Liver (tissue), 9 donors: ENCODE measurements around the gene RBM33. TPM values are rescaled to one million over a fixed set of nuclear protein-coding genes. Genes with fewer than 3 reads are reported as not detected.

Experiments used
- DNase-seq: peaks from one replicate; pipeline ENCODE4 v3.0.0-alpha.2; 2017; ENCODE audit warnings: low spot score
- H3K27ac ChIP-seq, 2 donors: one replicate each; pipeline ENCODE4 v1.7.0; 2013; ENCODE audit warnings: inconsistent platforms in 2 of 2, low read length in 2 of 2, control low read depth in 1 of 2, low read depth in 1 of 2, mild to moderate bottlenecking in 1 of 2
- H3K27me3 ChIP-seq, 4 donors: one replicate each; pipeline versions ENCODE4 v1.6.1 to v1.7.0; 2013; ENCODE audit warnings: low read length in 3 of 4, inconsistent platforms in 1 of 4, mild to moderate bottlenecking in 1 of 4, moderate library complexity in 1 of 4; ENCODE audit not compliant: control insufficient read depth in 4 of 4, insufficient read depth in 4 of 4
- H3K36me3 ChIP-seq, 4 donors: one replicate each; pipeline versions ENCODE4 v1.6.1 to v1.7.0; 2013; ENCODE audit warnings: low read length in 3 of 4, mild to moderate bottlenecking in 3 of 4, low read depth in 1 of 4, moderate library complexity in 1 of 4; ENCODE audit not compliant: control insufficient read depth in 4 of 4, insufficient read depth in 3 of 4
- H3K4me1 ChIP-seq, 4 donors: one replicate each; pipeline versions ENCODE4 v1.6.1 to v1.7.0; 2013; ENCODE audit warnings: low read length in 3 of 4, mild to moderate bottlenecking in 3 of 4, moderate library complexity in 1 of 4; ENCODE audit not compliant: control insufficient read depth in 4 of 4, insufficient read depth in 4 of 4
- H3K4me3 ChIP-seq, 3 donors: one replicate each; pipeline versions ENCODE4 v1.6.1 to v1.7.0; 2013; ENCODE audit warnings: low read length in 3 of 3, control low read depth in 1 of 3, low read depth in 1 of 3, mild to moderate bottlenecking in 1 of 3
- H3K9ac ChIP-seq, 2 donors: one replicate each; pipeline ENCODE4 v1.7.0; 2013; ENCODE audit warnings: low read length in 2 of 2, mild to moderate bottlenecking in 2 of 2, moderate library complexity in 2 of 2, control low read depth in 1 of 2, low read depth in 1 of 2
- H3K9me3 ChIP-seq, 4 donors: one replicate each; pipeline versions ENCODE4 v1.6.1 to v1.7.0; 2013; ENCODE audit warnings: low read length in 3 of 4; ENCODE audit not compliant: control insufficient read depth in 4 of 4
- EGR1 ChIP-seq, 2 donors: IDR thresholded peaks; 2 replicates each; pipeline ENCODE4 v1.6.1; 2016 to 2018; ENCODE audit warnings: antibody characterized with exemption in 2 of 2, low read depth in 2 of 2
- FOXA1 ChIP-seq: IDR thresholded peaks from 2 replicates; pipeline ENCODE4 v1.6.1; 2016; ENCODE audit warnings: antibody characterized with exemption
- FOXA2 ChIP-seq: IDR thresholded peaks from 2 replicates; pipeline ENCODE4 v1.6.1; 2016; ENCODE audit warnings: antibody characterized with exemption
- GABPA ChIP-seq, 2 donors: IDR thresholded peaks in 1 of 2; conservative IDR thresholded peaks in 1 of 2; 2 replicates each; pipeline ENCODE4 v1.6.1; 2016; ENCODE audit warnings: antibody characterized with exemption in 2 of 2, mild to moderate bottlenecking in 1 of 2, moderate library complexity in 1 of 2
- HNF4G ChIP-seq: IDR thresholded peaks from 2 replicates; pipeline ENCODE4 v1.6.1; 2016; ENCODE audit warnings: antibody characterized with exemption
- JUND ChIP-seq, 2 donors: IDR thresholded peaks; 2 replicates each; pipeline ENCODE4 v1.6.1; 2016; ENCODE audit warnings: antibody characterized with exemption in 2 of 2
- MAX ChIP-seq: IDR thresholded peaks from 2 replicates; pipeline ENCODE4 v1.6.1; 2016; ENCODE audit warnings: antibody characterized with exemption
- NR2F2 ChIP-seq: IDR thresholded peaks from 2 replicates; pipeline ENCODE4 v1.6.1; 2016; ENCODE audit warnings: antibody characterized with exemption
- RAD21 ChIP-seq, 2 donors: IDR thresholded peaks; 2 replicates each; pipeline ENCODE4 v1.6.1; 2016; ENCODE audit warnings: antibody characterized with exemption in 2 of 2, mild to moderate bottlenecking in 2 of 2
- REST ChIP-seq: IDR thresholded peaks from 2 replicates; pipeline ENCODE4 v1.6.1; 2016; ENCODE audit warnings: antibody characterized with exemption, mild to moderate bottlenecking
- RXRA ChIP-seq, 2 donors: IDR thresholded peaks; 2 replicates each; pipeline ENCODE4 v1.6.1; 2017 to 2018; ENCODE audit warnings: antibody characterized with exemption in 2 of 2, mild to moderate bottlenecking in 1 of 2
- SP1 ChIP-seq: IDR thresholded peaks from 2 replicates; pipeline ENCODE4 v1.6.1; 2018; ENCODE audit warnings: antibody characterized with exemption, mild to moderate bottlenecking
- TAF1 ChIP-seq: conservative IDR thresholded peaks from 2 replicates; pipeline ENCODE4 v1.6.1; 2016; ENCODE audit warnings: antibody characterized with exemption, mild to moderate bottlenecking
- WGBS: extraction: QIAGEN DNeasy Blood & Tissue Kit; methylation state at CpG from one replicate; pipeline ENCODE4 v1.1.7; 2013; 5-methylcytosine and 5-hydroxymethylcytosine counted together
- polyA plus RNA-seq, 2 donors: library from polyadenylated mRNA; stranded (reverse) in 1 of 2; unstranded in 1 of 2; fragments of 200-250 nt in 1 of 2; fragments of >200 nt in 1 of 2; fragmentation: Nextera tagmentation in 1 of 2; extraction: Ambion mirVana in 1 of 2; gene quantifications; one replicate each; pipeline versions ENCODE4 v1.2.1 to v1.2.3, GENCODE V29; 2013 to 2015
- total RNA-seq, 2 donors: library from RNA; depleted of rRNA; stranded (reverse); fragments of >200 nt; gene quantifications; one replicate each; pipeline ENCODE4 v1.2.3, GENCODE V29; 2014
- TF ChIP-seq, protein P1 (sequence below): fragments of 150-350 bp; IDR thresholded peaks from 2 replicates; pipeline ENCODE4 v1.5.1; 2017; ENCODE audit warnings: improper control_type of control experiment, low read depth, low read length; ENCODE audit not compliant: missing input control
- donor health status: healthy.
- donor health status: healthy.
- donor health status: healthy.
- donor health status: healthy.
- donor health status: healthy.

RBM33 gene
- total and polyA plus RNA-seq, 4 donors = 7.8 to 48.9 (median 28.2) TPM

GRCh38 chr7:155814316-155815276, 170.1 kb downstream of the RBM33 start:
- H3K9ac ChIP-seq = no peak overlapping the region
- WGBS = 56% methylated on average over 22 of the region's 22 CpGs
- H3K27ac ChIP-seq = no peak overlapping the region
- H3K9me3 ChIP-seq = no peaks in the 10 kb centered on the region
- H3K4me1 ChIP-seq = peaks cover 9 to 45% (median 36%) of the 10 kb centered on the region in 4 donors
- no peak for DNase-seq
- peaks cover 0 to 3% (median 0%) of the 10 kb centered on the region in 4 donors for H3K27me3 ChIP-seq
- H3K36me3 ChIP-seq = no peaks in the 10 kb centered on the region
- no peak for TF ChIP-seq NR2F2
- no peak for TF ChIP-seq SP1
- TF ChIP-seq FOXA1 = no peak
- TF ChIP-seq HNF4G = no peak
- TF ChIP-seq FOXA2 = no peak
- TF ChIP-seq EGR1 (IDR thresholded peaks at IDR 0.05; ENCODE audit: low read depth in 2 of 2) = no peak
- TF ChIP-seq RXRA (IDR thresholded peaks at IDR 0.05) = no peak
- no peak for TF ChIP-seq RAD21 (IDR thresholded peaks at IDR 0.05)
- no peak for TF ChIP-seq MAX
- TF ChIP-seq TAF1 = no peak
- TF ChIP-seq GABPA (IDR thresholded peaks at IDR 0.05 in 1 of 2, conservative IDR thresholded peaks at IDR 0.05 in 1 of 2) = no peak
- TF ChIP-seq JUND (IDR thresholded peaks at IDR 0.05) = no peak
- TF ChIP-seq REST = no peak
- H3K4me3 ChIP-seq = no peak overlapping the region

DNA sequence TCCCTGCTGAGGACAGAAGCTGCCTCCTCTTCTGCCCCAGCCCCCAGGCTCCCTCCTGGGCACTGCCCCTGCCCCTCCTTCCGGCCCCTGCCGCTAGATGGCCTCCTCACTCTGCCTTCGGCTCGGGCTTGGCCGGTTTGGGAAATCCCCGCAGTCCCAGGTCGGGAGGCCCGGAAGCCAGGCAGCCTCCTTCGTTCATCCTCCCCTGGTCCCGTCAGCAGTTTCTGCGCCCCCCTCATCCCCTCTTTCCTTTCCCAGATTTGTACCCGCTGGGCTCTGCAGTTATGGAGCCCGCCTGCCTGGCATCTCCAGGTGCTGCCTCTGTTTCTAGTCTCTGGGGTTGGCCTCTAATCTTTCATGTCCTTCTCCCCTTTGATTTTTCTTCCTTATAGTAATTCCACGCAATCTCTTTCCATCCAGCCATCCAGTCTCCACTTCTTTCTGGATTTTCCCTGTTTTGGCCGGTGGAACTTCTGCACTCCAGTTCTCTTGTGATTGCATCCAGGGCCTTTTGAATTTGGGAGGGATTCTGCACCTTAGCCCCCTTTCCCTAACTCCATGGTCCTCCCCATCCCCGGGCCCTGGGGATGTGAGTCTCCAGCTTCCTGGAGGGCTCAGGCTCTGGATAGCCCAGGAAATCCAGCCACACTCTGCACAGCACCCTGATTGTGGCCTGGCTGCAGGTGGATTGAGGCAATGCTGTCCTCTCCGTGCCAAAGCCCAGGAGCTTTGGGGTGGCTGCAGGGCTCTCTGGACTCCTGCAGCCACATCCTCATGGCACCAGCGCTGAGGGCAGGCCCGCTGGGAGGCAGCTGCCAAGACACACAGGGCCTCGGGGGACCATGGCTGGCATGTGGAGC, 171.1 kb downstream of the RBM33 start:
- WGBS = 32% methylated on average over 20 of the region's 20 CpGs
- H3K36me3 ChIP-seq = no peaks in the 10 kb centered on the region
- DNase-seq = peak; percentile 67

More for the DNA sequence above, 171.1 kb downstream of the RBM33 start:
- Histone ChIP-seq H3K9ac (no peak overlapping the region), H3K4me1 (peaks cover 9 to 37% (median 30%) of the 10 kb centered on the region in 4 donors), H3K4me3 (no peak overlapping the region), H3K27me3 (peaks cover 0 to 3% (median 0%) of the 10 kb centered on the region in 4 donors), H3K9me3 (no peaks in the 10 kb centered on the region), H3K27ac (no peak overlapping the region)
- TF ChIP-seq RAD21 (IDR thresholded peaks at IDR 0.05) = peak; percentile 90 to 94
- TF ChIP-seq GABPA (IDR thresholded peaks at IDR 0.05 in 1 of 2, conservative IDR thresholded peaks at IDR 0.05 in 1 of 2) = no peak
- TF ChIP-seq, protein P1, sequence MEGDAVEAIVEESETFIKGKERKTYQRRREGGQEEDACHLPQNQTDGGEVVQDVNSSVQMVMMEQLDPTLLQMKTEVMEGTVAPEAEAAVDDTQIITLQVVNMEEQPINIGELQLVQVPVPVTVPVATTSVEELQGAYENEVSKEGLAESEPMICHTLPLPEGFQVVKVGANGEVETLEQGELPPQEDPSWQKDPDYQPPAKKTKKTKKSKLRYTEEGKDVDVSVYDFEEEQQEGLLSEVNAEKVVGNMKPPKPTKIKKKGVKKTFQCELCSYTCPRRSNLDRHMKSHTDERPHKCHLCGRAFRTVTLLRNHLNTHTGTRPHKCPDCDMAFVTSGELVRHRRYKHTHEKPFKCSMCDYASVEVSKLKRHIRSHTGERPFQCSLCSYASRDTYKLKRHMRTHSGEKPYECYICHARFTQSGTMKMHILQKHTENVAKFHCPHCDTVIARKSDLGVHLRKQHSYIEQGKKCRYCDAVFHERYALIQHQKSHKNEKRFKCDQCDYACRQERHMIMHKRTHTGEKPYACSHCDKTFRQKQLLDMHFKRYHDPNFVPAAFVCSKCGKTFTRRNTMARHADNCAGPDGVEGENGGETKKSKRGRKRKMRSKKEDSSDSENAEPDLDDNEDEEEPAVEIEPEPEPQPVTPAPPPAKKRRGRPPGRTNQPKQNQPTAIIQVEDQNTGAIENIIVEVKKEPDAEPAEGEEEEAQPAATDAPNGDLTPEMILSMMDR = peak; percentile 81
